ENCODE measurements around the gene ID1. TPM values are rescaled to one million over a fixed set of nuclear protein-coding genes. Genes with fewer than 3 reads are reported as not detected.

Gene ID1
- total and polyA plus RNA-seq, 2 of the 13 experiments (the other 11 are each of a cell fraction or from before 2014, with no cell fraction given): 320 to 419 TPM

DNA sequence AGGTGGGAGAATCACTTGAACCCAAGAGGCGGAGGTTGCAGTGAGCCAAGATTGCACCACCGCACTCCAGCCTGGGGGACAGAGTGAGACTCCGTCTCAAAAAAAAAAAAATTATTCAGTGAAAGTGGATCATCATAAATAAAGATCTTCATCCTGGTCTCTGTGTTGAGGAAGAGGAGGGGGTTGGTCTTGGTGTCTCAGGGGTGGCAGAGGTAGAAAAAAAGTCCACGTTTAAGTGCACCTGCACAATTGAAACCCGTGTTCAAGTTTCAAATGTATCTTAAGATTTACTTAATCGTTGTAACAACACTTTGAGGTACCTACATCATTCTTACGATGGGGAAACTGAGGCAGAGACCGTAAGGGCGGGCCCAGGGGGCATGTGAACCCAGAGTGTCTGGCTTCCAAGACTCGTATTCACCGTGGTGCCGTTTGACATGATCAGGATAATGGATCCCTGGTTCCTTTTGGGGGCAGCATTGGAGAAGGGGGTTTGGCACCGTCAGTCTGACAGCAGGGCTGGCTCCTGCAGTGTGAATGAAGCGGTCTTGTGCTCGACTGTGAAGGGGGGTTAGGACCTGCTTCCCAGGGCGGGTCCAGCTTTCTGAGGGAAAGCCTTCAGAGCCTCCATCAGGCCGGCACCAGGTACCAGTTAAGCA is 32.9 kb upstream of the ID1 start (continued):
- TF ChIP-seq ZNF282 (IDR thresholded peaks at IDR 0.05; ENCODE audit: partially characterized antibody) (no peak), KDM5B (CRISPR knock-in tag; IDR thresholded peaks at IDR 0.05; ENCODE audit: borderline replicate concordance) (no peak; the same call in 1 of the 2 replicates), ZMYM2 (CRISPR knock-in tag; IDR thresholded peaks at IDR 0.05) (no peak), TAF1 (CRISPR knock-in tag; IDR thresholded peaks at IDR 0.05) (no peak), AHR (CRISPR knock-in tag; IDR thresholded peaks at IDR 0.05) (no peak), MZF1 (CRISPR knock-in tag; IDR thresholded peaks at IDR 0.05; ENCODE audit: borderline replicate concordance) (no peak; the same call in 1 of the 2 replicates), ZNF317 (CRISPR knock-in tag; IDR thresholded peaks at IDR 0.05) (peak; percentile 79; the same call in 1 of the 2 replicates), ZNF367 (CRISPR knock-in tag; IDR thresholded peaks at IDR 0.05; ENCODE audit: borderline replicate concordance) (no peak), CHD2 (IDR thresholded peaks at IDR 0.05; ENCODE audit: low read depth, low read length) (no peak), ESRRA (CRISPR knock-in tag; IDR thresholded peaks at IDR 0.05; ENCODE audit: low read depth) (no peak), THYN1 (CRISPR knock-in tag; IDR thresholded peaks at IDR 0.05; ENCODE audit: borderline replicate concordance, low read depth) (peak; percentile 97; the same call in 1 of the 2 replicates), PPARG (CRISPR knock-in tag; conservative IDR thresholded peaks at IDR 0.05) (no peak), HNRNPK (IDR thresholded peaks at IDR 0.05; ENCODE audit: low read depth, low read length, poor library complexity, severe bottlenecking) (no peak), AKAP8 (CRISPR knock-in tag; IDR thresholded peaks at IDR 0.05) (no peak), ZBTB42 (CRISPR knock-in tag; IDR thresholded peaks at IDR 0.05) (peak; percentile 36; the same call in 1 of the 2 replicates)
- TF ChIP-seq, protein P1, sequence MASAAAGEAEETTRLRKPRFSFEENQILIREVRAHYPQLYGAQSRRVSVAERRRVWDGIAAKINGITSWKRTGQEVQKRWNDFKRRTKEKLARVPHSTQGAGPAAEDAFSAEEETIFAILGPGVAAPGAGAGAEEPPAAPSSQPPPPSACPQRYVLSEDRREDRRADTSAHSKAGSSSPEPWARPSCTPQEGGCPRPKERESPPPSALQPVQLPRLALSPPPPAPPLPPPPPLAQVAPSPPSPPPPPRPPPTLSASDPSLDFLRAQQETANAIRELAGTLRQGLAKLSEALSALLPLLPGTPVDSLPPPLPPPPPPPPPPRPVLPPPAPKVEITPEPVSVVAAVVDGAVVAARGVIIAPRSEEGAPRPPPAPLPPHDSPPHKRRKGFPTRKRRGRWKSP (CRISPR knock-in tag; IDR thresholded peaks at IDR 0.05): no peak; the same call in 1 of the 2 replicates
- TF ChIP-seq, protein P2, sequence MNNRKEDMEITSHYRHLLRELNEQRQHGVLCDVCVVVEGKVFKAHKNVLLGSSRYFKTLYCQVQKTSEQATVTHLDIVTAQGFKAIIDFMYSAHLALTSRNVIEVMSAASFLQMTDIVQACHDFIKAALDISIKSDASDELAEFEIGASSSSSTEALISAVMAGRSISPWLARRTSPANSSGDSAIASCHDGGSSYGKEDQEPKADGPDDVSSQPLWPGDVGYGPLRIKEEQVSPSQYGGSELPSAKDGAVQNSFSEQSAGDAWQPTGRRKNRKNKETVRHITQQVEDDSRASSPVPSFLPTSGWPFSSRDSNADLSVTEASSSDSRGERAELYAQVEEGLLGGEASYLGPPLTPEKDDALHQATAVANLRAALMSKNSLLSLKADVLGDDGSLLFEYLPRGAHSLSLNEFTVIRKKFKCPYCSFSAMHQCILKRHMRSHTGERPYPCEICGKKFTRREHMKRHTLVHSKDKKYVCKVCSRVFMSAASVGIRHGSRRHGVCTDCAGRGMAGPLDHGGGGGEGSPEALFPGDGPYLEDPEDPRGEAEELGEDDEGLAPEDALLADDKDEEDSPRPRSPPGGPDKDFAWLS (CRISPR knock-in tag; IDR thresholded peaks at IDR 0.05; ENCODE audit: borderline replicate concordance): no peak
- TF ChIP-seq, protein P3, sequence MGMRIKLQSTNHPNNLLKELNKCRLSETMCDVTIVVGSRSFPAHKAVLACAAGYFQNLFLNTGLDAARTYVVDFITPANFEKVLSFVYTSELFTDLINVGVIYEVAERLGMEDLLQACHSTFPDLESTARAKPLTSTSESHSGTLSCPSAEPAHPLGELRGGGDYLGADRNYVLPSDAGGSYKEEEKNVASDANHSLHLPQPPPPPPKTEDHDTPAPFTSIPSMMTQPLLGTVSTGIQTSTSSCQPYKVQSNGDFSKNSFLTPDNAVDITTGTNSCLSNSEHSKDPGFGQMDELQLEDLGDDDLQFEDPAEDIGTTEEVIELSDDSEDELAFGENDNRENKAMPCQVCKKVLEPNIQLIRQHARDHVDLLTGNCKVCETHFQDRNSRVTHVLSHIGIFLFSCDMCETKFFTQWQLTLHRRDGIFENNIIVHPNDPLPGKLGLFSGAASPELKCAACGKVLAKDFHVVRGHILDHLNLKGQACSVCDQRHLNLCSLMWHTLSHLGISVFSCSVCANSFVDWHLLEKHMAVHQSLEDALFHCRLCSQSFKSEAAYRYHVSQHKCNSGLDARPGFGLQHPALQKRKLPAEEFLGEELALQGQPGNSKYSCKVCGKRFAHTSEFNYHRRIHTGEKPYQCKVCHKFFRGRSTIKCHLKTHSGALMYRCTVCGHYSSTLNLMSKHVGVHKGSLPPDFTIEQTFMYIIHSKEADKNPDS (CRISPR knock-in tag; IDR thresholded peaks at IDR 0.05): no peak; the same call in 1 of the 2 replicates
- TF ChIP-seq, protein P4, sequence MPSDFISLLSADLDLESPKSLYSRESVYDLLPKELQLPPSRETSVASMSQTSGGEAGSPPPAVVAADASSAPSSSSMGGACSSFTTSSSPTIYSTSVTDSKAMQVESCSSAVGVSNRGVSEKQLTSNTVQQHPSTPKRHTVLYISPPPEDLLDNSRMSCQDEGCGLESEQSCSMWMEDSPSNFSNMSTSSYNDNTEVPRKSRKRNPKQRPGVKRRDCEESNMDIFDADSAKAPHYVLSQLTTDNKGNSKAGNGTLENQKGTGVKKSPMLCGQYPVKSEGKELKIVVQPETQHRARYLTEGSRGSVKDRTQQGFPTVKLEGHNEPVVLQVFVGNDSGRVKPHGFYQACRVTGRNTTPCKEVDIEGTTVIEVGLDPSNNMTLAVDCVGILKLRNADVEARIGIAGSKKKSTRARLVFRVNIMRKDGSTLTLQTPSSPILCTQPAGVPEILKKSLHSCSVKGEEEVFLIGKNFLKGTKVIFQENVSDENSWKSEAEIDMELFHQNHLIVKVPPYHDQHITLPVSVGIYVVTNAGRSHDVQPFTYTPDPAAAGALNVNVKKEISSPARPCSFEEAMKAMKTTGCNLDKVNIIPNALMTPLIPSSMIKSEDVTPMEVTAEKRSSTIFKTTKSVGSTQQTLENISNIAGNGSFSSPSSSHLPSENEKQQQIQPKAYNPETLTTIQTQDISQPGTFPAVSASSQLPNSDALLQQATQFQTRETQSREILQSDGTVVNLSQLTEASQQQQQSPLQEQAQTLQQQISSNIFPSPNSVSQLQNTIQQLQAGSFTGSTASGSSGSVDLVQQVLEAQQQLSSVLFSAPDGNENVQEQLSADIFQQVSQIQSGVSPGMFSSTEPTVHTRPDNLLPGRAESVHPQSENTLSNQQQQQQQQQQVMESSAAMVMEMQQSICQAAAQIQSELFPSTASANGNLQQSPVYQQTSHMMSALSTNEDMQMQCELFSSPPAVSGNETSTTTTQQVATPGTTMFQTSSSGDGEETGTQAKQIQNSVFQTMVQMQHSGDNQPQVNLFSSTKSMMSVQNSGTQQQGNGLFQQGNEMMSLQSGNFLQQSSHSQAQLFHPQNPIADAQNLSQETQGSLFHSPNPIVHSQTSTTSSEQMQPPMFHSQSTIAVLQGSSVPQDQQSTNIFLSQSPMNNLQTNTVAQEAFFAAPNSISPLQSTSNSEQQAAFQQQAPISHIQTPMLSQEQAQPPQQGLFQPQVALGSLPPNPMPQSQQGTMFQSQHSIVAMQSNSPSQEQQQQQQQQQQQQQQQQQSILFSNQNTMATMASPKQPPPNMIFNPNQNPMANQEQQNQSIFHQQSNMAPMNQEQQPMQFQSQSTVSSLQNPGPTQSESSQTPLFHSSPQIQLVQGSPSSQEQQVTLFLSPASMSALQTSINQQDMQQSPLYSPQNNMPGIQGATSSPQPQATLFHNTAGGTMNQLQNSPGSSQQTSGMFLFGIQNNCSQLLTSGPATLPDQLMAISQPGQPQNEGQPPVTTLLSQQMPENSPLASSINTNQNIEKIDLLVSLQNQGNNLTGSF (CRISPR knock-in tag; IDR thresholded peaks at IDR 0.05): 0 out of 2 replicates have a peak, but pooled peaks have one; percentile 1

Data from HepG2 (cell line).